Activated naive CD4-positive, alpha-beta T cell treated with anti-CD3 and anti-CD28 coated beads, Interleukin-2, amount 50 U/mL, for 72 hours (primary cell): ENCODE data around the gene INPP4B. TPM values are rescaled to one million over a fixed set of nuclear protein-coding genes. Genes with fewer than 3 reads are reported as not detected.
A peak's percentile ranks its signal among the peaks of the same experiment; 100 is the strongest.

ENCODE experiments used
- ATAC-seq, 2 donors: fragments of 150-1000 bp; cut with Tn5 transposase; 2 replicates each; pipeline ENCODE4 v1.10.0; 2021; ENCODE audit warnings: mild to moderate bottlenecking in 2 of 2, moderate library complexity in 2 of 2
- DNase-seq, 2 donors: peaks; one replicate each; pipeline ENCODE4 v3.0.0; 2021 to 2022; ENCODE audit warnings: low spot score in 2 of 2
- H3K27ac Mint-ChIP-seq, 2 donors: one replicate each; pipeline ENCODE4 v1.8.0; 2022; ENCODE audit warnings: mild to moderate bottlenecking in 2 of 2, mixed read lengths in 2 of 2
- H3K36me3 Mint-ChIP-seq, 2 donors: one replicate each; pipeline ENCODE4 v1.8.0; 2022; ENCODE audit warnings: mixed read lengths in 2 of 2
- H3K9me3 Mint-ChIP-seq, 2 donors: one replicate each; pipeline ENCODE4 v1.8.0; 2022; ENCODE audit warnings: mixed read lengths in 2 of 2
- total RNA-seq, 2 donors: library from RNA; stranded (reverse); gene quantifications; one replicate each; pipeline ENCODE4 v1.2.3, GENCODE V29; 2022

The INPP4B gene
- total RNA-seq, 2 donors from 2014 or later: 63.9 to 81.3 TPM

DNA sequence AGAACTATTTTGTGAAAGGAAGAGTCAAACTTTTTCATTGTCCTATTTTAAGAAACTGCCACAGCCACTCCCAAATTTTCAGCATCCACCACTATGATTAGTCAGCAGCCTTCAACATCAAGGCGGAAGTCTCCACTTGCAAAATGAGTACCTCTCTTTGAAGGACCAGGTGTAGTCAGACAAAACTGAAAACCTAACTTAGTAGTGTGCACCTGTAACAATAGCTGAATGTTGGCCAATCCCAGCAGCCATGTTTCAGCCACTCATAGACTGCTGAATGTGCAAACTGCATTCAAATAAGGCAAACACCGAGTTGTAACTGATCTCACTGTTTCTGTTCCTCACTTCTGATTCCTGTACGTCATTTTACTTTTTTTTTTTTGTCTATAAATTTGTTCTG is 868.7 kb downstream of the INPP4B start:
- peak in 1 of 2 donors; percentile 54 for ATAC-seq
- Mint-ChIP-seq H3K36me3 (no peaks in the 10 kb centered on the region), H3K9me3 (peaks cover 0 to 6% of the 10 kb centered on the region in 2 donors), H3K27ac (no peak overlapping the region)
- DNase-seq: no peak
